Hepatocyte (in vitro differentiated cells): Measurements from ENCODE around the gene EPHA2. TPM values are rescaled to one million over a fixed set of nuclear protein-coding genes. Genes with fewer than 3 reads are reported as not detected.

Experiments
- DNase-seq: peaks from one replicate; pipeline ENCODE4 v3.0.0-alpha.2; 2016; ENCODE audit warnings: low spot score
- H2AFZ ChIP-seq: fragments of 200-600 bp; sonication (generic); 2 replicates; pipeline ENCODE4 v1.6.0; 2016; ENCODE audit warnings: antibody characterized with exemption, mild to moderate bottlenecking
- H3K27ac ChIP-seq: fragments of 200-600 bp; sonication (generic); 2 replicates; pipeline ENCODE4 v1.5.1; 2016; ENCODE audit warnings: mild to moderate bottlenecking
- H3K27me3 ChIP-seq: fragments of 200-600 bp; sonication (generic); 2 replicates; pipeline ENCODE4 v1.6.1; 2016
- H3K36me3 ChIP-seq: fragments of 200-600 bp; sonication (generic); replicated peaks from 2 replicates; pipeline ENCODE4 v1.5.1; 2016; ENCODE audit warnings: low read depth; ENCODE audit not compliant: insufficient read depth
- H3K4me1 ChIP-seq: fragments of 200-600 bp; sonication (generic); 2 replicates; pipeline ENCODE4 v1.5.1; 2016; ENCODE audit warnings: mild to moderate bottlenecking, moderate library complexity; ENCODE audit not compliant: insufficient read depth
- H3K4me2 ChIP-seq: fragments of 200-600 bp; sonication (generic); 2 replicates; pipeline ENCODE4 v1.6.0; 2016
- H3K4me3 ChIP-seq: fragments of 200-600 bp; sonication (generic); 2 replicates; pipeline ENCODE4 v1.5.1; 2016; ENCODE audit warnings: mild to moderate bottlenecking
- H3K79me2 ChIP-seq: fragments of 200-600 bp; sonication (generic); 2 replicates; pipeline ENCODE4 v1.6.0; 2017; ENCODE audit warnings: mild to moderate bottlenecking
- H3K9me2 ChIP-seq: fragments of 200-600 bp; sonication (generic); replicated peaks from 2 replicates; pipeline ENCODE4 v1.6.0; 2017; ENCODE audit warnings: mild to moderate bottlenecking; ENCODE audit not compliant: insufficient read depth
- H3K9me3 ChIP-seq: fragments of 200-600 bp; sonication (generic); 2 replicates; pipeline ENCODE4 v1.5.1; 2016; ENCODE audit warnings: low read depth, mild to moderate bottlenecking
- H4K20me1 ChIP-seq: fragments of 200-600 bp; sonication (generic); 2 replicates; pipeline ENCODE4 v1.6.0; 2016; ENCODE audit warnings: mild to moderate bottlenecking; ENCODE audit not compliant: insufficient read depth, poor library complexity, severe bottlenecking
- CTCF ChIP-seq: fragments of 200-600 bp; sonication (generic); IDR thresholded peaks from 2 replicates; pipeline ENCODE4 v1.5.1; 2016; ENCODE audit warnings: antibody characterized with exemption, mild to moderate bottlenecking; ENCODE audit not compliant: poor library complexity
- EZH2 ChIP-seq: fragments of 200-600 bp; sonication (generic); IDR thresholded peaks from 2 replicates; pipeline ENCODE4 v1.6.1; 2016; ENCODE audit warnings: antibody characterized with exemption, mild to moderate bottlenecking, borderline replicate concordance
- EZH2phosphoT487 ChIP-seq: fragments of 200-600 bp; sonication (generic); IDR thresholded peaks from one replicate; pipeline ENCODE4 v1.6.1; 2018; ENCODE audit warnings: antibody characterized with exemption, mild to moderate bottlenecking, low read depth, moderate library complexity; ENCODE audit not compliant: unreplicated experiment, severe bottlenecking
- WGBS: methylation state at CpG from one replicate; pipeline ENCODE4 v1.1.6; 2016; ENCODE audit warnings: low lambda C conversion rate; ENCODE audit errors: missing lambda C conversion rate; 5-methylcytosine and 5-hydroxymethylcytosine counted together
- polyA plus RNA-seq: library from polyadenylated mRNA; unstranded; fragments of >200 nt; fragmentation: Nextera tagmentation; extraction: Ambion mirVana; gene quantifications from 2 replicates; pipeline ENCODE4 v1.2.1, GENCODE V29; 2016
- total RNA-seq: library from RNA; depleted of rRNA; stranded (reverse); fragments of >200 nt; gene quantifications from 2 replicates; pipeline ENCODE4 v1.2.3, GENCODE V29; 2014

Gene EPHA2
- total and polyA plus RNA-seq, 2 experiments from 2014 or later: 20.4 to 27.3 TPM

DNA sequence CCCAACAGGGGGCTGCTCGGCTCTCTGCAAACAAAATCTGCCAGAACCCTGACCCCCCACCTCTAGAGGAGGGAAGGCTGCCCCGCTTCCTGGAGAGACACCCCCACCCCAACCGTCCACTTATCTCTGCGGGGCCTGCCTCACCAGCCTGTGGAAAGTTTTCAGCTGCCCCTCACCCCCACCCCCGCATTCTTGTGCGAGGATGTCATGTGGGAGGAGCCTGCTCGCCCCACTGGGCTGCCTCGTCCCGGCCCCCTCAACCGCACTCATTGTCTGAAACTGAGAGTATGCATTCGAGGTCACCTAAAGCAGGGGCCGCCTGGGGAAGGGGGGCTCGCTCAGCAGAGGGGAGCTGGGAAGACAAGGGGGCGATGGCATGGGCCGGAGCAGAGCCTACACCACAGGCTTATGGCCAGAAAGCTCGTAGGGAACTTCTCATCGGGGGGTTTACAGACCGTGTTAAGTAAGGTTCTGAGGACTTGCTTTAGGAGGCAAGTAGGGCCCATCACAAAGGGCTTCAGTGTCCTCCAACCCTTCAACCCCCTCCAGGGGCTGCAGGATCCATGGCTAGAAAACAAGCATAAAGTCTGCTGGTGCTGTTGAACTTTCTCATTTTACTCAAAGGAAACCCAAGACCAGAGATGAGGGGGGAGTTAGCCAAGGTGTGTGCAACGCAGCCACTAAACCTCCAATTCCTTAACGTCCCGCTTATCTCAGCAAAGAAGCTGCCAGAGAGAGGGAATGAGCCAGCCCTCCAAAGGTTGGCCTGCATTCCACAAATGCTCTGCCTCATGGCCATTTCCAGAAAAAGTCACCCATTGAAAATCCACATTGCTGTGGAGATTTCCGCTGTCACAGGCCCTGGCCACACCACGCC, 9.4 kb downstream of the EPHA2 start:
- Histone ChIP-seq H3K79me2 (peaks cover 58% of the 10 kb centered on the region), H2AFZ (no peak overlapping the region), H3K9me2 (no peaks in the 10 kb centered on the region), H3K36me3 (no peaks in the 10 kb centered on the region), H3K4me2 (peak overlapping the region; percentile 75), H4K20me1 (no peaks in the 10 kb centered on the region), H3K4me3 (no peak overlapping the region), H3K9me3 (no peaks in the 10 kb centered on the region), H3K27ac (peak overlapping the region; percentile 91), H3K4me1 (peaks cover 56% of the 10 kb centered on the region), H3K27me3 (no peaks in the 10 kb centered on the region)
- TF ChIP-seq EZH2phosphoT487 (no peak), CTCF (no peak), EZH2 (no peak)
- WGBS: 15% methylated on average over 22 of the region's 23 CpGs
- DNase-seq: peak; percentile 94

DNA sequence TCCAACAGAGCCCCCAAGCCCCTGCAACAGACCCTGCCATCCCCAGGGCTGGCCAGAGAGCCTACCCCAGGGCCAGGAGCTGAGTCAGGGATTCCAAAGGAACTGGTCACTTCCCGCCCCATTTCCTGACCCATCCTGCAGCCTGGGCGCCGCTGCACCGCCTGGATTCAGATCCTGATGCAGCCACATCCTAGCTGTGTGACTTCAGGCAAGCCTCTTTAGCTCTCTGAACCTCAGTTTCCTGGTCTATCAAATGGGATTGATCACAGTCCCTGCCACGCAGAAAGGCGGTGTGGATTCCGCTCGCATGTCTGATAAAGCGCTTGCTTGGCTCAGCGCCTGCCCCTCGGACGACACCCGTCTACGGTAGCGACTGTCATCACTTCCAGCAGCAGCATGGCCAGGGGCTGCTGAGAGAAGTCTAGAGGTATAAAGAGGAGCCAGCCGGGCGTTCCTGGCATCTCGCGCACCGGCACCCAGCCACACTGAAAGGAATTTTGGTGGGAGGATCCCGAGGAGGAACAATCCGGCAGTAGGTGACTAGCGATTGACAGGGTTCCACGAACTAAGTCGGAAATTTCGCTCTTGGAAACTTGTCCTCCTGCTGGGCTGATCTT, 10.1 kb downstream of the EPHA2 start:
- H3K4me1 ChIP-seq: peaks cover 54% of the 10 kb centered on the region
- H2AFZ ChIP-seq: no peak overlapping the region
- no peaks in the 10 kb centered on the region for H4K20me1 ChIP-seq
- no peaks in the 10 kb centered on the region for H3K36me3 ChIP-seq
- peak; percentile 72 for DNase-seq
- 22% methylated on average over 26 of the region's 26 CpGs for WGBS
- no peaks in the 10 kb centered on the region for H3K9me2 ChIP-seq
- H3K27ac ChIP-seq: peak overlapping the region; percentile 91
- H3K27me3 ChIP-seq: no peaks in the 10 kb centered on the region
- peak overlapping the region; percentile 75 for H3K4me2 ChIP-seq
- H3K79me2 ChIP-seq: peaks cover 52% of the 10 kb centered on the region
- no peak overlapping the region for H3K4me3 ChIP-seq
- no peaks in the 10 kb centered on the region for H3K9me3 ChIP-seq
- TF ChIP-seq CTCF: no peak
- TF ChIP-seq EZH2: no peak
- no peak for TF ChIP-seq EZH2phosphoT487

DNA sequence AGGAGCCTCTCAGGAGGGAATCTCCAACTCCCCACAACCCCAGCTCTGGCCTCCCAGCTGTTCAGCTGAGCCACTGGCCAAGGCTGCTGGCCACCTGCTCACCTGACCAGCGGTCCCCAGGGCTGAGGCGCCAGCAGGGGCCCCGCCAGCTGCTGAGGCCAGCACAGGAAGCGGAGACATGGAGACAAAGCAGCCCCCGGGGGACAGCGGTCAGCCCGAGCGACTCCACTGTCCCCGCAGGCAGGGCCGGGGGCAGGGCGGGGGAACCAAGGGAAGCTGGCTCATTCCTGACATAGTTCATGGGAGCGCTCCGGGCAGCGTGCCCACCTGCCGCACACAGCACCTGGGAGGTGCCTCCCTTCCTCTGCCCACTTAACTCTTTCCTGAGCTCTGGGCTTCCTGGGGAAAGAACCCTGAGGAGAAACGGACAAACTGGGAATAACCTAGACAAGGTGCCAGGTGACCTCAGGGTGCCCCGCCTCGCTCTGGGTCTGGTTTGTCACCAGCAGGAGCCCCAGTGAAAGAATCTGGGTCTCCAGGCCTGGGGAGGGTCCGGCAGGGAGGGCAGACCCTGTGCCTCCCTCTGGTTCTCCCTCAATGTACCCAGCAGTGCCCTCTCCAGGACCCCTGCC, 10.7 kb downstream of the EPHA2 start:
- Histone ChIP-seq H3K9me3 (no peaks in the 10 kb centered on the region), H3K79me2 (peaks cover 52% of the 10 kb centered on the region), H2AFZ (no peak overlapping the region), H3K4me1 (peaks cover 60% of the 10 kb centered on the region), H3K27ac (peak overlapping the region; percentile 91), H4K20me1 (no peaks in the 10 kb centered on the region), H3K9me2 (no peaks in the 10 kb centered on the region), H3K4me2 (peak overlapping the region; percentile 75), H3K36me3 (no peaks in the 10 kb centered on the region), H3K27me3 (no peaks in the 10 kb centered on the region), H3K4me3 (no peak overlapping the region)
- DNase-seq: peak; percentile 68
- TF ChIP-seq EZH2 (no peak), CTCF (no peak), EZH2phosphoT487 (no peak)
- WGBS: 40% methylated on average over 19 of the region's 19 CpGs
